AG10803 (cell line): Measurements from ENCODE around the gene DNAJB7.

Source experiments
- DNase-seq: peaks from one replicate; pipeline ENCODE4 v3.0.0; 2010; ENCODE audit warnings: low read depth
- H3K4me3 ChIP-seq: 2 replicates; pipeline ENCODE4 v1.5.1; 2011; ENCODE audit warnings: mild to moderate bottlenecking, low read length, control low read depth
- TF ChIP-seq, protein P1 (sequence below): conservative IDR thresholded peaks from 2 replicates; pipeline ENCODE4 v1.5.1; 2011; ENCODE audit warnings: mild to moderate bottlenecking, low read length, control low read depth, inconsistent platforms

DNAJB7 gene

DNA sequence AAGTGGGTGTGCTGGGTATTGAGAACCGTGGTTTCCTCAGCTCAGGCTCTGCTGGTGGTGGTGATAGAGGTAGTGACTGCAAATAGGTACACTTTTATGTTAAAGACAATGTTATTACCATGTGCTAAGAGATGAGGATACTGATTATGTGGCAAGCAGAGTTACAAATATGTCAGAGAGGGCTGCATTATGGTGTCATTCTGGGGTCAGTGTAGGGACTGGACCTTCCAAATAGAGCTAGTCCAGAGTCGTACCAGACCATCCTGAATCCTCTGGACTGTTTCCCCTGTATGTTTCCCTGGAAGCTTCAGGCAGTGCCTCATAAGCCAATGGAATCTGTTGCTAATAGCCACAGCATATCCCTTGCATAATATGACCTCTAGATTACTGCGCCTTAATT is at the start of gene DNAJB7:
Gene DNAJB7 (minus strand): TSS at position 101 of the 400 bp plus-strand sequence. CDS start 119 bp downstream, outside the sequence.
- H3K4me3 ChIP-seq = no peak within 1 kb of the TSS
- TF ChIP-seq, protein P1, sequence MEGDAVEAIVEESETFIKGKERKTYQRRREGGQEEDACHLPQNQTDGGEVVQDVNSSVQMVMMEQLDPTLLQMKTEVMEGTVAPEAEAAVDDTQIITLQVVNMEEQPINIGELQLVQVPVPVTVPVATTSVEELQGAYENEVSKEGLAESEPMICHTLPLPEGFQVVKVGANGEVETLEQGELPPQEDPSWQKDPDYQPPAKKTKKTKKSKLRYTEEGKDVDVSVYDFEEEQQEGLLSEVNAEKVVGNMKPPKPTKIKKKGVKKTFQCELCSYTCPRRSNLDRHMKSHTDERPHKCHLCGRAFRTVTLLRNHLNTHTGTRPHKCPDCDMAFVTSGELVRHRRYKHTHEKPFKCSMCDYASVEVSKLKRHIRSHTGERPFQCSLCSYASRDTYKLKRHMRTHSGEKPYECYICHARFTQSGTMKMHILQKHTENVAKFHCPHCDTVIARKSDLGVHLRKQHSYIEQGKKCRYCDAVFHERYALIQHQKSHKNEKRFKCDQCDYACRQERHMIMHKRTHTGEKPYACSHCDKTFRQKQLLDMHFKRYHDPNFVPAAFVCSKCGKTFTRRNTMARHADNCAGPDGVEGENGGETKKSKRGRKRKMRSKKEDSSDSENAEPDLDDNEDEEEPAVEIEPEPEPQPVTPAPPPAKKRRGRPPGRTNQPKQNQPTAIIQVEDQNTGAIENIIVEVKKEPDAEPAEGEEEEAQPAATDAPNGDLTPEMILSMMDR = no peak
- DNase-seq = no peak

- TF ChIP-seq, protein P1 = no peak
- no peak for DNase-seq
- no peak overlapping the region for H3K4me3 ChIP-seq
These were observed 47.0 kb upstream of the DNAJB7 start for GRCh38 chr22:40908895-40909294.

GRCh38 chr22:40904101-40904500 is 42.2 kb upstream of the DNAJB7 start:
- no peak overlapping the region for H3K4me3 ChIP-seq
- no peak for DNase-seq
- TF ChIP-seq, protein P1 = no peak

GRCh38 chr22:40898850-40899357 is 37.0 kb upstream of the DNAJB7 start:
- TF ChIP-seq, protein P1 = peak; percentile 72
- peak; percentile 62 for DNase-seq
- no peak overlapping the region for H3K4me3 ChIP-seq

- TF ChIP-seq, protein P1 = no peak
These were observed 32.5 kb upstream of the DNAJB7 start for GRCh38 chr22:40894417-40894816.

GRCh38 chr22:40890881-40891280 is 29.0 kb upstream of the DNAJB7 start:
- TF ChIP-seq, protein P1 = no peak
- DNase-seq = peak; percentile 52
- H3K4me3 ChIP-seq = no peak overlapping the region

More at GRCh38 chr22:40894417-40894816, 32.5 kb upstream of the DNAJB7 start:
- H3K4me3 ChIP-seq = no peak overlapping the region
- DNase-seq = no peak

DNA sequence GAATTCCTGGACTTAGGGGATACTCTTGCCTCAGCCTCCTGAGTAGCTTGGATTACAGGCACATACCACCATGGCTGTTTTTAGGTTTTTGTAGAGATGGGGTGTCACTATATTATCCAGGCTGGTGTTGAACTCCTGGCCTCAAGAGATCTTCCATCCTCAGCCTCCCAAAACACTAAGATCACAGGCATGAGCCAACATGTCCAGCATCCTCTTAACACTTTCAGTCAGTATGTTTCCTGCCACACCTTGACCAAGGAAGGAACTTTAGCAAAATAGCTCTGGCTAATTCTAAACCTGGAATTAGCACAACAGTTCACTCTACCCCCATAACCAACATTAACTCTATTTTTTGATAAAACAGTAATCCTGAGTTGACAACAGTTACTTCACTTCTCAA is 27.2 kb upstream of the DNAJB7 start:
- no peak for DNase-seq
- TF ChIP-seq, protein P1 = no peak
- H3K4me3 ChIP-seq = no peak overlapping the region
